BLaER1 treated with 17β-estradiol and CSF1 and Interleukin-3, amounts not matched to agents 10 nM and 100 nM (cell line): Measurements from ENCODE around the gene USP5.
A peak's percentile ranks its signal among the peaks of the same experiment; 100 is the strongest.

Source experiments
- H3K27ac ChIP-seq, 11 experiments: shearing (Covaris generic); formaldehyde crosslinking; 2 replicates each; pipeline ENCODE4 v1.8.1; 2022
- H3K27me3 ChIP-seq, 11 experiments: shearing (Covaris generic); formaldehyde crosslinking; 2 replicates each; pipeline ENCODE4 v1.8.1; 2022
- H3K36me3 ChIP-seq, 11 experiments: shearing (Covaris generic); formaldehyde crosslinking; 2 replicates each; pipeline ENCODE4 v1.8.1; 2022
- H3K4me1 ChIP-seq, 10 experiments: shearing (Covaris generic); formaldehyde crosslinking; 2 replicates each; pipeline ENCODE4 v1.8.1; 2022
- H3K4me2 ChIP-seq, 11 experiments: shearing (Covaris generic); formaldehyde crosslinking; 2 replicates each; pipeline ENCODE4 v1.8.1; 2022
- H3K4me3 ChIP-seq, 10 experiments: shearing (Covaris generic); formaldehyde crosslinking; 2 replicates each; pipeline ENCODE4 v1.8.1; 2022
- H3K9ac ChIP-seq, 11 experiments: shearing (Covaris generic); formaldehyde crosslinking; 2 replicates each; pipeline ENCODE4 v1.8.1; 2022
- H3K9me3 ChIP-seq, 11 experiments: shearing (Covaris generic); formaldehyde crosslinking; replicated peaks in 1 of 11; 2 replicates each; pipeline ENCODE4 v1.8.1; 2022
- H4K20me1 ChIP-seq, 11 experiments: shearing (Covaris generic); formaldehyde crosslinking; 2 replicates each; pipeline ENCODE4 v1.8.1; 2022
- Cebpa-rat ChIP-seq, 11 experiments: shearing (Covaris generic); IDR thresholded peaks; 2 replicates each; pipeline ENCODE4 v1.8.1; 2022

USP5 gene

DNA sequence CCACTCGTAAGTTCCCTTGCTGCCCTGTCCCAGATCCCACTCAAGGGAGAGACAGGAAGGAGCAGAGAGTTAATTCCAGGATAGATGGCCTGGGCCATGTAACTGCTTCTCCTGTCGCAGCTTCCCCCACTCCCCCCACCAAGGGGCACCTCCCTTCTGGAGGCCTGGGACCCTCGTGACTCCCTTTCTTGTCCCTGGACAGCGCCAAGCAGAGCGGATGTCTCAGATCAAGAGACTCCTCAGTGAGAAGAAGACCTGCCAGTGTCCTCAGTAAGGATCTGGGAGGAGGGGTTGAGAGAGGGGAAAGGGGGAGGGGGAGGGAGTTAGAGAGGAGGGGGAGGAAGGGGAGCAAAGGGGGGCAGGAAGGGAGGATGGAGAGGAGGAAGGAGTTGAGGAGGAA is 33.3 kb upstream of the USP5 start:
- Histone ChIP-seq H3K4me3 (no peak overlapping the region), H3K36me3 (no peaks in the 10 kb centered on the region; a peak in 1 of 22 replicates), H3K9me3 (no peaks in the 10 kb centered on the region), H4K20me1 (peaks cover 0 to 35% (median 0%) of the 10 kb centered on the region in 11 experiments; a peak in 6 of 22 replicates), H3K4me1 (peaks cover 13 to 53% (median 26%) of the 10 kb centered on the region in 10 experiments; a peak in 18 of 20 replicates), H3K27me3 (peaks cover 34 to 82% (median 73%) of the 10 kb centered on the region in 11 experiments), H3K27ac (no peak overlapping the region), H3K9ac (no peak overlapping the region), H3K4me2 (no peak overlapping the region)
- TF ChIP-seq Cebpa-rat (IDR thresholded peaks at IDR 0.05): no peak

- Histone ChIP-seq H3K27ac (no peak overlapping the region), H3K9me3 (no peaks in the 10 kb centered on the region), H4K20me1 (peaks cover 0 to 35% (median 0%) of the 10 kb centered on the region in 11 experiments; a peak in 6 of 22 replicates), H3K4me2 (peak overlapping the region in 6 of 11 experiments; percentile 12 to 92 (median 46); a peak in 9 of 22 replicates), H3K9ac (no peak overlapping the region), H3K27me3 (peaks cover 41 to 82% (median 73%) of the 10 kb centered on the region in 11 experiments), H3K36me3 (no peaks in the 10 kb centered on the region; a peak in 1 of 22 replicates), H3K4me1 (peaks cover 12 to 52% (median 24%) of the 10 kb centered on the region in 10 experiments; a peak in 18 of 20 replicates), H3K4me3 (no peak overlapping the region)
- TF ChIP-seq Cebpa-rat (IDR thresholded peaks at IDR 0.05): no peak
These were observed 32.6 kb upstream of the USP5 start for GRCh38 chr12:6819106-6820030.

- no peak overlapping the region for H3K4me3 ChIP-seq
- no peaks in the 10 kb centered on the region for H3K9me3 ChIP-seq
- H3K9ac ChIP-seq: peak overlapping the region in 2 of 11 experiments; percentile 22 to 57; a peak in 1 of 22 replicates
- no peak for TF ChIP-seq Cebpa-rat (IDR thresholded peaks at IDR 0.05)
- peak overlapping the region in 1 of 11 experiments; percentile 14; a peak in 2 of 22 replicates for H3K27ac ChIP-seq
- peak overlapping the region in 7 of 11 experiments; percentile 12 to 92 (median 80); a peak in 8 of 22 replicates for H3K4me2 ChIP-seq
- peaks cover 0 to 39% (median 5%) of the 10 kb centered on the region in 11 experiments; a peak in 8 of 22 replicates for H4K20me1 ChIP-seq
- peaks cover 6 to 44% (median 22%) of the 10 kb centered on the region in 10 experiments; a peak in 17 of 20 replicates for H3K4me1 ChIP-seq
- H3K36me3 ChIP-seq: no peaks in the 10 kb centered on the region; a peak in 1 of 22 replicates
- H3K27me3 ChIP-seq: peaks cover 49 to 82% (median 73%) of the 10 kb centered on the region in 11 experiments
These were observed 31.8 kb upstream of the USP5 start for GRCh38 chr12:6820166-6820565.

DNA sequence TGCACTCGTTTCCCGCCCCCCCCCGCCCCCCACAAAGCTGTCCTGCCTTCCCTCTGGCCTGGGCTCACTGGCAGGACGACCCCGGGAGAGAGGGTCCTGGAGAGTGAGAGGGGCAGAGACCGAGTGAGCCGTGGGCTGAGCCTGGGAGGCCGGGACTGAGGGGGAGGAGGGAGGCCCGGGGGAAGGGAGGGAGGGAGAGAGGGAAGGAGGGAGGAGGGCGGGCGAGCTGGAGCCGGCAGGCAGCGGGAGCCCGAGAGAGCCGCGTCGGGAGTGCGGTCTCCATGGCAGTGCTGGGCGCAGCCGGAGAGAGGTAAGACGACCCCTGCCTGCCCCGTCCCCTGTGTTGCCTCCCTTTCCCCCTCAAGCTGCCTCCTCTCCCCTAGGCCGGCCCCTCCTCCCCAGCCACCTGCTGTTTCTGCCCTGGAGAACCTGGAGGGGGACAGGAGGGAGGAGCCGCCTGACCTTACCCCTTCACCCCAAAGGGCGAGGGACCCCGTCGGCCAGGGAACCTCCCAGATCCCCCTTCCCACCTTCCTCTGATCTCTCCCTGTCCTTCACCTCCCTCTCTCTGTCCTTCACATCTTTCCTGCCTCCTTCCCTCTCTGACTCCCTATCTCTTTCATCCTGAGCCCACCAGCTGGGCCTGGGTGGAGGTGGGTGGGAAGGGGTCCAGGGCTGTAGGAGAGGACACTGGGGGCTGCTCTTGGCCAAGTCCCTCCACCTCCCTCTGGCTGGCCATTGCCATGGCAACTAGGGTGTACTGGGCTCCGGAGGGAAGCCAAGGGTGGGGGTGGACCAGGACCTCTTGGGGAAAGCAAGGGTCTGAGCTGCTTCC is 30.1 kb upstream of the USP5 start, which contains the start of gene GPR162:
GPR162 (plus strand) TSS at position 231 of the 835 bp plus-strand sequence. CDS start 2,078 bp downstream, outside the sequence.
- H3K36me3 ChIP-seq: no peaks in the 10 kb centered on the region; a peak in 1 of 22 replicates
- TF ChIP-seq Cebpa-rat (IDR thresholded peaks at IDR 0.05): no peak
- H3K4me2 ChIP-seq: peak within 1 kb of the TSS; percentile 40 to 92 (median 67); a peak in 20 of 22 replicates
- H3K27me3 ChIP-seq: peaks cover 64 to 84% (median 83%) of the 10 kb centered on the region in 11 experiments
- peaks cover 10 to 39% (median 24%) of the 10 kb centered on the region in 10 experiments for H3K4me1 ChIP-seq
- H3K4me3 ChIP-seq: peak within 1 kb of the TSS in 8 of 10 experiments; percentile 4 to 61 (median 46); a peak in 12 of 20 replicates
- peak within 1 kb of the TSS in 5 of 11 experiments; percentile 42 to 64 (median 53); a peak in 9 of 22 replicates for H3K9ac ChIP-seq
- peaks cover 0 to 55% (median 17%) of the 10 kb centered on the region in 11 experiments; a peak in 11 of 22 replicates for H4K20me1 ChIP-seq
- H3K9me3 ChIP-seq: no peaks in the 10 kb centered on the region
- H3K27ac ChIP-seq: peak within 1 kb of the TSS in 4 of 11 experiments; percentile 14 to 42 (median 34); a peak in 5 of 22 replicates

DNA sequence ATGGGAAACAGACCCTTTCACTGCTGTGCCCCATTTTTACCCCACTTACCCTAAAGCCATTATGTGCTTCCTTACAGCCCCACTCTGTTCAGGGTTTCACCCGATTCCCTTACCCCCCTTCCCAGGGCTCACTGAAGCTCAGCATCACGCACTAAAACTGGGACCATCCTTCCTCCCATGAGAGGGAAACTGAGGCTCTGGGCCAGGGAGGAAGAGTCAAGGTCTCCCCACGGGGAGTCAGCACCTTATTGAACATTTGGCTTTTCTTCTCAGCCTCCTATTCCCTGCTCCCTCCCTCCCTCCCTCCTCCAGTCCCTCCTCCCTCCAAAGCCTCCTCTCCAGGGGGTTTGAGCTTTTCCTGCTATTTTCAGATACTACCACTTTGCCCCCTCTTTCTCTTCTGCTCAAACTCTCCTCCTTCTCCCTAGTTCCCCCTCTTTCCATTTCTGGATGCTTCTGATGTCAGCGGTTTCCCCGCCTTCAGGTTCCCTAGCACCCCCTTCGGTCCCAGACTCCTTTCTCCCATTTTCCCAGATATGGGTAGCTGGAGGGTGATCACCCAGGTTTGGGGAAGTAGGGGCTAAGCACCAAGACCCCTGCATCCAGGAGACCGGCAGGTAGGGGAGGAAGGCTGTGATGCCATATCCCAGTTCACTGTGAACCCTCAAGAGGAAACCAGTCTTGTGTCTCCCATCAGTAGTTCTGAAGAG is 29.4 kb upstream of the USP5 start:
- H3K9ac ChIP-seq: peak overlapping the region in 1 of 11 experiments; percentile 64; a peak in 1 of 22 replicates
- no peaks in the 10 kb centered on the region for H3K9me3 ChIP-seq
- H3K27ac ChIP-seq: no peak overlapping the region
- TF ChIP-seq Cebpa-rat (IDR thresholded peaks at IDR 0.05): no peak
- peak overlapping the region in 3 of 10 experiments; percentile 45 to 55 (median 52); a peak in 7 of 20 replicates for H3K4me3 ChIP-seq
- H3K4me1 ChIP-seq: peaks cover 17 to 46% (median 30%) of the 10 kb centered on the region in 10 experiments
- H3K36me3 ChIP-seq: no peaks in the 10 kb centered on the region; a peak in 1 of 22 replicates
- H3K27me3 ChIP-seq: peaks cover 72 to 92% (median 87%) of the 10 kb centered on the region in 11 experiments
- H4K20me1 ChIP-seq: peaks cover 0 to 61% (median 21%) of the 10 kb centered on the region in 11 experiments; a peak in 11 of 22 replicates
- peak overlapping the region in 5 of 11 experiments; percentile 78 to 92 (median 85); a peak in 9 of 22 replicates for H3K4me2 ChIP-seq

DNA sequence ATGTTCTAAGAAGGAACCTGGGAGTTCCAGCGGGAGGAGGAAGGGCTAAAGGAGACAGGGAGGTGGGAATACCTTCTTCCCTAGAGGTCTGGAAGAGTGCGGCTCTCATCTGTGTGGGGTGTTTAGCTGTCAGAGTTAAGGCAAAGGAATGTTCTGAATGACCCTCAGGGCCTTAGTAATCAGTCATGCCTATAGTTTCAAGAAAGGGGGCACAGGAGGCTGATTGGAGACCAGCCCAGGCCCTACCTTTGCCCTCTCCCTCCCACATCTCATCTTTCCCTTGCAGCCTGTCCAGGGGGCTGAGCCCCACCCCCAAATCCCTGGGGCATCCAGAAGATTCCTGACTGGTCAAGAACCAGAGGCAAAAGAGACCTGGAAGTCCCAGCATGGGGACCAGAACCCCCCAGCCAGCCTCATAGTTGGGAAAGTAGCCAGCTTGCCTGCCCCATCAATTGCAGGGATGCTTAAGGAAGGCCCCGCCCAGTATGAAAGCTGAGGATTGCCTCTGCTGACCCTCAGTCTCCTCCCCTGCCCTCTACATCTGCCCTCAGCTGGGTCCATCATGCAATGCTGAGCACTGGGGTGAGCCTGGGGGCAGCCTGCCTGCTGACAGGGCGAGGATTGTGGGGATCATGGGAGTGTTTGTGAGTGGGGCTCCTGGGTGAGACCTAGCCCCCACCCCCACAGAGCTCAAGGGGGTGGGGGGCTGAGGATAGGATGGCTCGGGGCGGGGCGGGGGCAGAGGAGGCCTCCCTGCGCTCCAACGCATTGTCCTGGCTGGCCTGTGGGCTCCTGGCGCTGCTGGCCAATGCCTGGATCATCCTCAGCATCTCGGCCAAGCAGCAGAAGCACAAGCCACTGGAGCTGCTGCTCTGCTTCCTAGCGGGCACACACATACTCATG is 28.5 kb upstream of the USP5 start:
- TF ChIP-seq Cebpa-rat (IDR thresholded peaks at IDR 0.05): no peak
- no peak overlapping the region for H3K4me2 ChIP-seq
- peaks cover 0 to 63% (median 22%) of the 10 kb centered on the region in 11 experiments; a peak in 14 of 22 replicates for H4K20me1 ChIP-seq
- peaks cover 19 to 52% (median 34%) of the 10 kb centered on the region in 10 experiments for H3K4me1 ChIP-seq
- H3K9me3 ChIP-seq: no peaks in the 10 kb centered on the region
- H3K36me3 ChIP-seq: no peaks in the 10 kb centered on the region; a peak in 1 of 22 replicates
- peaks cover 79 to 99% (median 96%) of the 10 kb centered on the region in 11 experiments for H3K27me3 ChIP-seq
- H3K27ac ChIP-seq: no peak overlapping the region
- no peak overlapping the region for H3K4me3 ChIP-seq
- no peak overlapping the region for H3K9ac ChIP-seq
